Osteoblast (primary cell): ENCODE results near the gene COG5. TPM values are rescaled to one million over a fixed set of nuclear protein-coding genes. Genes with fewer than 3 reads are reported as not detected.

Source experiments
- DNase-seq: peaks from one replicate; pipeline ENCODE4 v3.0.0; 2011; ENCODE audit warnings: low spot score, mixed read lengths; ENCODE audit not compliant: insufficient read length; ENCODE audit errors: missing footprints
- H2AFZ ChIP-seq: 2 replicates; pipeline ENCODE4 v1.6.0; 2011; ENCODE audit warnings: mild to moderate bottlenecking, low read length
- H3K27ac ChIP-seq: 2 replicates; pipeline ENCODE4 v1.5.1; 2011; ENCODE audit warnings: mild to moderate bottlenecking, low read depth, low read length, moderate library complexity
- H3K27me3 ChIP-seq: 2 replicates; pipeline ENCODE4 v1.6.0; 2012; ENCODE audit warnings: mild to moderate bottlenecking, control low read depth, inconsistent platforms, low read length, moderate library complexity; ENCODE audit not compliant: insufficient read depth
- H3K36me3 ChIP-seq: 2 replicates; pipeline ENCODE4 v1.5.1; 2011; ENCODE audit warnings: mild to moderate bottlenecking, low read length, control low read depth, moderate library complexity; ENCODE audit not compliant: insufficient read depth
- H3K4me1 ChIP-seq: 2 replicates; pipeline ENCODE4 v1.5.1; 2011; ENCODE audit warnings: mild to moderate bottlenecking, low read length, control low read depth, moderate library complexity; ENCODE audit not compliant: insufficient read depth
- H3K4me2 ChIP-seq: 2 replicates; pipeline ENCODE4 v1.6.0; 2011; ENCODE audit warnings: mild to moderate bottlenecking, low read length; ENCODE audit not compliant: insufficient read depth
- H3K4me3 ChIP-seq: fragments of 200-600 bp; sonication (generic); 3 replicates; pipeline ENCODE4 v1.5.1; 2012; ENCODE audit warnings: mild to moderate bottlenecking, low read length, inconsistent platforms; ENCODE audit not compliant: insufficient read depth
- H3K79me2 ChIP-seq: 2 replicates; pipeline ENCODE4 v1.6.0; 2012; ENCODE audit warnings: mild to moderate bottlenecking, low read length, control low read depth, inconsistent platforms; ENCODE audit not compliant: insufficient read depth
- H3K9me3 ChIP-seq: 2 replicates; pipeline ENCODE4 v1.5.1; 2011; ENCODE audit warnings: low read depth, low read length, control low read depth
- H4K20me1 ChIP-seq: 2 replicates; pipeline ENCODE4 v1.6.0; 2012; ENCODE audit warnings: mild to moderate bottlenecking, low read length, control low read depth; ENCODE audit not compliant: insufficient read depth
- CTCF ChIP-seq: IDR thresholded peaks from 2 replicates; pipeline ENCODE4 v1.5.1; 2011; ENCODE audit warnings: mild to moderate bottlenecking, low read depth, low read length, moderate library complexity; ENCODE audit errors: extremely low read depth
- total RNA-seq: library from RNA; depleted of rRNA; stranded (reverse); fragments of >200 nt; gene quantifications from 2 replicates; pipeline ENCODE4 v1.2.3, GENCODE V29; 2012

The COG5 gene
- total RNA-seq, 1 donor = 29.7 TPM

GRCh38 chr7:107237451-107237850 lies 326.3 kb downstream of the COG5 start:
- DNase-seq = no peak
- Histone ChIP-seq H3K27ac (no peak overlapping the region), H3K36me3 (no peaks in the 10 kb centered on the region), H3K4me3 (no peak overlapping the region), H4K20me1 (no peaks in the 10 kb centered on the region), H3K9me3 (no peaks in the 10 kb centered on the region), H3K79me2 (no peaks in the 10 kb centered on the region), H3K4me2 (no peak overlapping the region), H3K4me1 (peaks cover 10% of the 10 kb centered on the region), H3K27me3 (no peaks in the 10 kb centered on the region), H2AFZ (no peak overlapping the region)
- TF ChIP-seq CTCF = no peak

GRCh38 chr7:107236862-107237261 lies 326.9 kb downstream of the COG5 start:
- DNase-seq = no peak
- Histone ChIP-seq H3K27ac (no peak overlapping the region), H3K79me2 (no peaks in the 10 kb centered on the region), H3K9me3 (no peaks in the 10 kb centered on the region), H3K4me1 (peaks cover 14% of the 10 kb centered on the region), H3K27me3 (no peaks in the 10 kb centered on the region), H3K4me3 (no peak overlapping the region), H3K4me2 (no peak overlapping the region), H4K20me1 (no peaks in the 10 kb centered on the region), H2AFZ (no peak overlapping the region), H3K36me3 (no peaks in the 10 kb centered on the region)
- no peak for TF ChIP-seq CTCF

- no peak overlapping the region for H3K4me3 ChIP-seq
- H3K27me3 ChIP-seq = no peaks in the 10 kb centered on the region
- H3K4me1 ChIP-seq = peaks cover 27% of the 10 kb centered on the region
- no peak overlapping the region for H3K27ac ChIP-seq
- no peaks in the 10 kb centered on the region for H3K9me3 ChIP-seq
- TF ChIP-seq CTCF = no peak
- no peaks in the 10 kb centered on the region for H3K36me3 ChIP-seq
- H3K79me2 ChIP-seq = no peaks in the 10 kb centered on the region
- no peak overlapping the region for H3K4me2 ChIP-seq
- H4K20me1 ChIP-seq = no peaks in the 10 kb centered on the region
- no peak overlapping the region for H2AFZ ChIP-seq
- peak; percentile 63 for DNase-seq
Measured at GRCh38 chr7:107234436-107234835, 329.3 kb downstream of the COG5 start.

- Histone ChIP-seq H3K4me1 (peaks cover 28% of the 10 kb centered on the region), H3K36me3 (no peaks in the 10 kb centered on the region), H3K27me3 (no peaks in the 10 kb centered on the region), H3K27ac (no peak overlapping the region), H3K9me3 (no peaks in the 10 kb centered on the region), H3K4me3 (no peak overlapping the region), H3K4me2 (no peak overlapping the region), H4K20me1 (no peaks in the 10 kb centered on the region), H2AFZ (no peak overlapping the region), H3K79me2 (no peaks in the 10 kb centered on the region)
- DNase-seq = no peak
- TF ChIP-seq CTCF = no peak
Measured at GRCh38 chr7:107233981-107234380, 329.7 kb downstream of the COG5 start.
